Stimulated activated CD8-positive, alpha-beta memory T cell treated with anti-CD3 and anti-CD28 coated beads, Interleukin-12 subunit alpha, Interleukin-12 subunit beta, amount 100 ng/mL, for 1 hour (primary cell): ENCODE results near the gene TMEM35B.
"Not testable (repeated sequence)": the region's sequence is repeated elsewhere in the genome, so short reads cannot be mapped to it uniquely, and the experiment has no call there.

Experiments used
- DNase-seq: peaks from one replicate; pipeline ENCODE4 v3.0.0-alpha.2; 2020; ENCODE audit warnings: low read depth

Gene TMEM35B

GRCh38 chr1:34984793-34985608 lies at the start of gene TMEM35B:
Gene TMEM35B (minus strand): TSS chr1:34985347. CDS start chr1:34985305, 42 bp downstream.
- peak; percentile 59 for DNase-seq

GRCh38 chr1:35033346-35033745 lies 48.2 kb upstream of the TMEM35B start:
- DNase-seq, result no peak

- DNase-seq, result no peak
Observed at GRCh38 chr1:35032384-35032739, 47.2 kb upstream of the TMEM35B start.

GRCh38 chr1:35030756-35031446 lies 45.8 kb upstream of the TMEM35B start:
- peak; percentile 15 for DNase-seq

GRCh38 chr1:35030338-35030737 lies 45.2 kb upstream of the TMEM35B start:
- no peak for DNase-seq

- no peak for DNase-seq
Observed at GRCh38 chr1:35029761-35030160, 44.6 kb upstream of the TMEM35B start.

GRCh38 chr1:35016406-35016805 lies 31.3 kb upstream of the TMEM35B start:
- no peak for DNase-seq

- no peak for DNase-seq
Observed at GRCh38 chr1:35014486-35014885, 29.3 kb upstream of the TMEM35B start.

GRCh38 chr1:35005711-35006110 lies 20.6 kb upstream of the TMEM35B start:
- DNase-seq, result no peak

GRCh38 chr1:35001743-35002142 lies 16.6 kb upstream of the TMEM35B start:
- DNase-seq, result no peak

- no peak for DNase-seq
Observed at GRCh38 chr1:34994878-34995277, 9.7 kb upstream of the TMEM35B start.

GRCh38 chr1:34988581-34988980 lies 3.4 kb upstream of the TMEM35B start:
- no peak for DNase-seq

- DNase-seq, result no peak
Observed at GRCh38 chr1:34988147-34988546, 3.0 kb upstream of the TMEM35B start.

- no peak for DNase-seq
Observed at GRCh38 chr1:34987018-34987417, 1.9 kb upstream of the TMEM35B start.

- DNase-seq, result not testable (repeated sequence)
Observed at GRCh38 chr1:34985609-34985904, 410 bp upstream of the TMEM35B start.

GRCh38 chr1:34984435-34984792 lies 733 bp downstream of the TMEM35B start:
- DNase-seq, result no peak

GRCh38 chr1:34983700-34984355 lies 1.3 kb downstream of the TMEM35B start:
- no peak for DNase-seq

- no peak for DNase-seq
Observed at GRCh38 chr1:34982820-34983376, 2.2 kb downstream of the TMEM35B start.

- DNase-seq, result no peak
Observed at GRCh38 chr1:34980715-34981114, 4.4 kb downstream of the TMEM35B start.

- DNase-seq, result no peak
Observed at GRCh38 chr1:34978921-34979320, 6.2 kb downstream of the TMEM35B start.

- no peak for DNase-seq
Observed at GRCh38 chr1:34977858-34978257, 7.3 kb downstream of the TMEM35B start.

- DNase-seq, result no peak
Observed at GRCh38 chr1:34977210-34977471, 8.0 kb downstream of the TMEM35B start.
